Raji (cell line): ENCODE data around the gene PCDH9.

Source experiments
- POLR2A ChIP-seq: IDR thresholded peaks from 2 replicates; pipeline ENCODE4 v1.6.1; 2011; ENCODE audit warnings: low read depth, low read length, control low read depth; ENCODE audit not compliant: insufficient read depth

PCDH9 gene

GRCh38 chr13:66714795-66715194, 515.3 kb downstream of the PCDH9 start:
- TF ChIP-seq POLR2A = no peak

GRCh38 chr13:66704110-66704509, 526.0 kb downstream of the PCDH9 start:
- no peak for TF ChIP-seq POLR2A

GRCh38 chr13:66703597-66703996, 526.5 kb downstream of the PCDH9 start:
- no peak for TF ChIP-seq POLR2A

- TF ChIP-seq POLR2A = no peak
Measured at GRCh38 chr13:66700117-66700601, 530.0 kb downstream of the PCDH9 start.

- no peak for TF ChIP-seq POLR2A
Measured at GRCh38 chr13:66693656-66694055, 536.5 kb downstream of the PCDH9 start.

- TF ChIP-seq POLR2A = no peak
Measured at GRCh38 chr13:66691149-66691548, 539.0 kb downstream of the PCDH9 start.

GRCh38 chr13:66689628-66690027, 540.5 kb downstream of the PCDH9 start:
- TF ChIP-seq POLR2A = no peak

- no peak for TF ChIP-seq POLR2A
Measured at GRCh38 chr13:66689037-66689619, 541.0 kb downstream of the PCDH9 start.

- TF ChIP-seq POLR2A = no peak
Measured at GRCh38 chr13:66681403-66681802, 548.7 kb downstream of the PCDH9 start.

- no peak for TF ChIP-seq POLR2A
Measured at GRCh38 chr13:66680031-66680430, 550.1 kb downstream of the PCDH9 start.

- no peak for TF ChIP-seq POLR2A
Measured at GRCh38 chr13:66675620-66676019, 554.5 kb downstream of the PCDH9 start.

GRCh38 chr13:66673401-66673800, 556.7 kb downstream of the PCDH9 start:
- TF ChIP-seq POLR2A = no peak

- TF ChIP-seq POLR2A = no peak
Measured at GRCh38 chr13:66665991-66666390, 564.1 kb downstream of the PCDH9 start.

- TF ChIP-seq POLR2A = no peak
Measured at GRCh38 chr13:66663711-66664110, 566.4 kb downstream of the PCDH9 start.

- no peak for TF ChIP-seq POLR2A
Measured at GRCh38 chr13:66663206-66663605, 566.9 kb downstream of the PCDH9 start.

GRCh38 chr13:66661336-66661735, 568.8 kb downstream of the PCDH9 start:
- no peak for TF ChIP-seq POLR2A

- no peak for TF ChIP-seq POLR2A
Measured at GRCh38 chr13:66660468-66660813, 569.7 kb downstream of the PCDH9 start.

GRCh38 chr13:66659701-66660467, 570.3 kb downstream of the PCDH9 start:
- no peak for TF ChIP-seq POLR2A

- no peak for TF ChIP-seq POLR2A
Measured at GRCh38 chr13:66659286-66659685, 570.9 kb downstream of the PCDH9 start.
